GM19463 (cell line): ENCODE data around the gene SAMD4A.

ENCODE experiments used
- ATAC-seq: cut with Tn5 transposase; IDR thresholded peaks from one replicate; pipeline ENCODE4 v1.9.1; 2021; ENCODE audit warnings: mild to moderate bottlenecking, moderate library complexity; ENCODE audit not compliant: unreplicated experiment

The SAMD4A gene

DNA sequence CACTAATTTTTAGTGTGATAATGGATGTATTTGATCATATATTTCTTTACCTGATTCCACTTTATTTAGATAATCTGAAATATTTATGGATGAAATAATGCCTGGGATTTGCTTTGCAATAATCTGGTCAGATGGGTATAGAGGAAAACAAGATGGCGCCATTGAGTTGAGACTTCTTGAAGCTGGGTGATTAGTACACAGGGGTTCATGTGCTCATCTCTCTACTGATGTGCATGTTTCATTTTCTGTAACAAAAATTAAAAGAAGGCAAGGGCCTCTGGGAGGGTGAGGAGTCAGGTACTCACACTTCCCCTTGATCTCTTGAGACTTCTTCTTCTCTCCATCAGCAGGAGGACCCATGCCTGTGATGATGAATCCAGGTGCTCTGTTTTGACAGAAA lies 273.9 kb downstream of the SAMD4A start:
- ATAC-seq = no peak
